Keratinocyte (primary cell): Measurements from ENCODE around the gene RNPEPL1. TPM values are rescaled to one million over a fixed set of nuclear protein-coding genes. Genes with fewer than 3 reads are reported as not detected.

Source experiments
- DNase-seq: peaks from one replicate; pipeline ENCODE4 v3.0.0-alpha.2; 2011; ENCODE audit warnings: low read depth, missing footprints, low spot score
- FAIRE-seq: peaks from 2 replicates; lab custom pipeline; 2011; peaks lifted over from hg19 to GRCh38; lab: Jason Lieb, UNC
- H2AFZ ChIP-seq: 2 replicates; pipeline ENCODE4 v1.6.0; 2012; ENCODE audit warnings: low read length, control low read depth, inconsistent platforms; ENCODE audit not compliant: control insufficient read depth
- H3K27ac ChIP-seq: 2 replicates; pipeline ENCODE4 v1.5.1; 2011; ENCODE audit warnings: low read length; ENCODE audit not compliant: control insufficient read depth, insufficient read depth
- H3K27me3 ChIP-seq: 3 replicates; pipeline ENCODE4 v1.6.0; 2011; ENCODE audit warnings: low read length; ENCODE audit not compliant: control insufficient read depth, insufficient read depth; ENCODE audit errors: extremely low read depth
- H3K36me3 ChIP-seq, 2 experiments: 2 replicates in 1 of 2; 3 replicates in 1 of 2; pipeline ENCODE4 v1.5.1; 2011; ENCODE audit warnings: low read length in 2 of 2, mild to moderate bottlenecking in 1 of 2; ENCODE audit not compliant: control insufficient read depth in 2 of 2, insufficient read depth in 2 of 2; ENCODE audit errors: extremely low read depth in 1 of 2
- H3K4me1 ChIP-seq: 3 replicates; pipeline ENCODE4 v1.5.1; 2011; ENCODE audit warnings: low read length; ENCODE audit not compliant: control insufficient read depth, insufficient read depth; ENCODE audit errors: extremely low read depth
- H3K4me2 ChIP-seq: 3 replicates; pipeline ENCODE4 v1.6.0; 2011; ENCODE audit warnings: low read depth, low read length; ENCODE audit not compliant: control insufficient read depth, insufficient read depth; ENCODE audit errors: extremely low read depth
- H3K4me3 ChIP-seq, 3 experiments: fragments of 200-600 bp in 1 of 3; sonication (generic) in 1 of 3; 2 replicates in 2 of 3; 3 replicates in 1 of 3; pipeline ENCODE4 v1.5.1; 2011 to 2016; ENCODE audit warnings: low read length in 3 of 3, mild to moderate bottlenecking in 3 of 3, control low read depth in 2 of 3, inconsistent platforms in 1 of 3, low read depth in 1 of 3, mixed read lengths in 1 of 3, mixed run types in 1 of 3, moderate library complexity in 1 of 3; ENCODE audit not compliant: control insufficient read depth in 2 of 3, insufficient read depth in 2 of 3; ENCODE audit errors: extremely low read depth in 1 of 3
- H3K79me2 ChIP-seq: 2 replicates; pipeline ENCODE4 v1.6.0; 2012; ENCODE audit warnings: low read length; ENCODE audit not compliant: control insufficient read depth, insufficient read depth
- H3K9ac ChIP-seq: 3 replicates; pipeline ENCODE4 v1.6.0; 2011; ENCODE audit warnings: low read length; ENCODE audit not compliant: control insufficient read depth, insufficient read depth; ENCODE audit errors: extremely low read depth
- H3K9me1 ChIP-seq: 3 replicates; pipeline ENCODE4 v1.6.0; 2011; ENCODE audit warnings: low read length; ENCODE audit not compliant: control insufficient read depth, insufficient read depth; ENCODE audit errors: extremely low read depth
- H3K9me3 ChIP-seq: 2 replicates; pipeline ENCODE4 v1.5.1; 2012; ENCODE audit warnings: low read depth, low read length; ENCODE audit not compliant: control insufficient read depth
- H4K20me1 ChIP-seq: 3 replicates; pipeline ENCODE4 v1.6.0; 2011; ENCODE audit warnings: low read length; ENCODE audit not compliant: control insufficient read depth, insufficient read depth; ENCODE audit errors: extremely low read depth
- CTCF ChIP-seq, 3 experiments: IDR thresholded peaks in 1 of 3; conservative IDR thresholded peaks in 1 of 3; optimal IDR thresholded peaks in 1 of 3; 2 replicates in 2 of 3; 3 replicates in 1 of 3; pipeline versions ENCODE3 to v1.5.1; 2011; ENCODE audit warnings: low read length in 3 of 3, mild to moderate bottlenecking in 3 of 3, moderate library complexity in 2 of 3, control low read depth in 1 of 3, inconsistent platforms in 1 of 3; ENCODE audit not compliant: insufficient read depth in 2 of 3; ENCODE audit errors: extremely low read depth in 1 of 3
- EZH2 ChIP-seq: IDR thresholded peaks from one replicate; pipeline ENCODE4 v1.6.1; 2012; ENCODE audit warnings: inconsistent platforms, mild to moderate bottlenecking, low read length, moderate library complexity
- dilution Hi-C: fragments of 300-500 bp; cut with MboI; formaldehyde crosslinking; loops from one replicate; pipeline ENCODE4 v1.7.0; 2020; ENCODE audit warnings: low sequenced_read_pairs; ENCODE audit not compliant: extremely low pct_ligation_motif_present
- polyA plus RNA-seq, 5 experiments: library from polyadenylated mRNA; depleted of rRNA in 3 of 5; stranded (reverse) in 3 of 5; stranded (forward) in 1 of 5; unstranded in 1 of 5; fragments of >200 nt; gene quantifications; 1 replicate in 1 of 5; 2 replicates in 3 of 5; 3 replicates in 1 of 5; pipeline versions ENCODE4 v1.2.1 to v1.2.3, GENCODE V29; 2011 to 2012; ENCODE audit warnings: missing spikeins in 2 of 5, low read depth in 1 of 5, low replicate concordance in 1 of 5

Gene RNPEPL1
- polyA plus RNA-seq, 1 donor (not counting 4 experiments of a cell fraction or from before 2014, with no cell fraction given), result 3.7 TPM

DNA sequence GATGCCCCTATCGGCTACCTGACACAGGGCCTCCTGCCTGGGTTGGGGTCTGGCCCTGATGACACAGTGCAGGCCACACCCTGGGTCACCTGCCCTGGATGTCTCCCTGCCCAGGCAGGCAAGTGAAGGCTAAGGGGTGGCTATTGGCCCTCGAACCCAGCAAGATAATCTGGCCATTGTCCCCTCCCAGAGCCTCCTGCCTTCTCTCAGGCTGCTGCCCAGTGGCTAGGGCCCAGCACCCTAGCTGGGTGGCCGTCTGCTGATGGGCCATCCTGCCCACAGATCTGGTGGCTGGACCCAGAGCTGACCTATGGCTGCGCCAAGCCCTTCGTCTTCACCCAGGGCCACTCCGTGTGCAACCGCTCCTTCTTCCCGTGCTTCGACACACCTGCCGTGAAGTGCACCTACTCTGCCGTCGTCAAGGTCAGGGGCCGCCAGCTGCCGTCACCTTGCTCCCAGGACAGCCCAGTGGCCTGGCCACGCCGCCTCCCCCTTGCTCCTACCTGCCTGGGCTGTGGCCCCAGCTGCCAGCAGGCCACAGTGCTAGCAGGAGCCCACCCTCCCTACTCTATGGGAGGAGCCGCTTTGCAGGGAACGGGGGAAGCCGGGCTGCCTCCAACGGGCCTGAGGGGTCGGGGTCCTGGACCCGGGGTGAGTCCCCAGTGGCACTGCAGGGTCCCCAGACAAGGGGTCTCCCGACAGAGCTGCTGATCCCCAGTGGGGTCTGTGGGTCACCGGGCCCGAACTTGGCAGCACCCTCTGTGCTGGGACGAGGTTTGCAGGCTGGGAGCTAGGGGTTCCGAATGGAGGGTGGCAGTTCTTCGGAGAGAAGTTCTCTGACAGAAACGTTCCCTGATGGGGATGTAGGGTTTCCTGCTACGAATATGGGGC, 4.1 kb downstream of the RNPEPL1 start:
- Histone ChIP-seq H3K4me3 (no peak overlapping the region), H3K27ac (no peak overlapping the region), H3K9me3 (no peaks in the 10 kb centered on the region), H3K4me1 (peaks cover 14% of the 10 kb centered on the region), H2AFZ (no peak overlapping the region), H3K4me2 (no peak overlapping the region), H3K27me3 (no peaks in the 10 kb centered on the region), H3K9me1 (peaks cover 2% of the 10 kb centered on the region), H3K9ac (no peak overlapping the region), H4K20me1 (peaks cover 5% of the 10 kb centered on the region), H3K79me2 (no peaks in the 10 kb centered on the region), H3K36me3 (peaks cover 4 to 11% of the 10 kb centered on the region in 2 experiments)
- TF ChIP-seq CTCF (optimal IDR thresholded peaks at IDR 0.05 in 1 of 3, IDR thresholded peaks at IDR 0.05 in 1 of 3, conservative IDR thresholded peaks at IDR 0.05 in 1 of 3; ENCODE audit: extremely low read depth in 1 of 3, insufficient read depth in 2 of 3, low read length in 3 of 3) (no peak), EZH2 (no peak)
- no peak for FAIRE-seq
- dilution Hi-C loops, result no loop called here
- no peak for DNase-seq

- FAIRE-seq (no peak), DNase-seq (no peak)
- Histone ChIP-seq H3K27me3 (no peaks in the 10 kb centered on the region), H3K9me3 (no peaks in the 10 kb centered on the region), H3K9ac (no peak overlapping the region), H3K27ac (no peak overlapping the region), H3K4me3 (no peak overlapping the region), H3K36me3 (peaks cover 4 to 11% of the 10 kb centered on the region in 2 experiments), H3K4me2 (no peak overlapping the region), H3K79me2 (no peaks in the 10 kb centered on the region), H4K20me1 (peaks cover 8% of the 10 kb centered on the region), H3K4me1 (peaks cover 9% of the 10 kb centered on the region), H3K9me1 (peaks cover 2% of the 10 kb centered on the region), H2AFZ (no peak overlapping the region)
- dilution Hi-C loops, result no loop called here
- TF ChIP-seq EZH2 (no peak), CTCF (optimal IDR thresholded peaks at IDR 0.05 in 1 of 3, IDR thresholded peaks at IDR 0.05 in 1 of 3, conservative IDR thresholded peaks at IDR 0.05 in 1 of 3; ENCODE audit: extremely low read depth in 1 of 3, insufficient read depth in 2 of 3, low read length in 3 of 3) (no peak)
These were observed 4.8 kb downstream of the RNPEPL1 start for GRCh38 chr2:240573071-240573515.
